Osteoblast (primary cell): Measurements from ENCODE around the gene PER2. TPM values are rescaled to one million over a fixed set of nuclear protein-coding genes. Genes with fewer than 3 reads are reported as not detected.

Source experiments
- DNase-seq: peaks from one replicate; pipeline ENCODE4 v3.0.0; 2011; ENCODE audit warnings: low spot score, mixed read lengths; ENCODE audit not compliant: insufficient read length; ENCODE audit errors: missing footprints
- H2AFZ ChIP-seq: 2 replicates; pipeline ENCODE4 v1.6.0; 2011; ENCODE audit warnings: mild to moderate bottlenecking, low read length
- H3K27ac ChIP-seq: 2 replicates; pipeline ENCODE4 v1.5.1; 2011; ENCODE audit warnings: mild to moderate bottlenecking, low read depth, low read length, moderate library complexity
- H3K27me3 ChIP-seq: 2 replicates; pipeline ENCODE4 v1.6.0; 2012; ENCODE audit warnings: mild to moderate bottlenecking, control low read depth, inconsistent platforms, low read length, moderate library complexity; ENCODE audit not compliant: insufficient read depth
- H3K36me3 ChIP-seq: 2 replicates; pipeline ENCODE4 v1.5.1; 2011; ENCODE audit warnings: mild to moderate bottlenecking, low read length, control low read depth, moderate library complexity; ENCODE audit not compliant: insufficient read depth
- H3K4me1 ChIP-seq: 2 replicates; pipeline ENCODE4 v1.5.1; 2011; ENCODE audit warnings: mild to moderate bottlenecking, low read length, control low read depth, moderate library complexity; ENCODE audit not compliant: insufficient read depth
- H3K4me2 ChIP-seq: 2 replicates; pipeline ENCODE4 v1.6.0; 2011; ENCODE audit warnings: mild to moderate bottlenecking, low read length; ENCODE audit not compliant: insufficient read depth
- H3K4me3 ChIP-seq: fragments of 200-600 bp; sonication (generic); 3 replicates; pipeline ENCODE4 v1.5.1; 2012; ENCODE audit warnings: mild to moderate bottlenecking, low read length, inconsistent platforms; ENCODE audit not compliant: insufficient read depth
- H3K79me2 ChIP-seq: 2 replicates; pipeline ENCODE4 v1.6.0; 2012; ENCODE audit warnings: mild to moderate bottlenecking, low read length, control low read depth, inconsistent platforms; ENCODE audit not compliant: insufficient read depth
- H3K9me3 ChIP-seq: 2 replicates; pipeline ENCODE4 v1.5.1; 2011; ENCODE audit warnings: low read depth, low read length, control low read depth
- H4K20me1 ChIP-seq: 2 replicates; pipeline ENCODE4 v1.6.0; 2012; ENCODE audit warnings: mild to moderate bottlenecking, low read length, control low read depth; ENCODE audit not compliant: insufficient read depth
- CTCF ChIP-seq: IDR thresholded peaks from 2 replicates; pipeline ENCODE4 v1.5.1; 2011; ENCODE audit warnings: mild to moderate bottlenecking, low read depth, low read length, moderate library complexity; ENCODE audit errors: extremely low read depth
- total RNA-seq: library from RNA; depleted of rRNA; stranded (reverse); fragments of >200 nt; gene quantifications from 2 replicates; pipeline ENCODE4 v1.2.3, GENCODE V29; 2012

The PER2 gene
- total RNA-seq, 1 donor = 9.4 TPM

- Histone ChIP-seq H3K4me1 (peaks cover 40% of the 10 kb centered on the region), H3K9me3 (no peaks in the 10 kb centered on the region), H3K36me3 (no peaks in the 10 kb centered on the region), H3K4me2 (peak overlapping the region; percentile 92), H3K27me3 (peaks cover 2% of the 10 kb centered on the region), H2AFZ (peak overlapping the region; percentile 72), H3K27ac (peak overlapping the region; percentile 99), H3K4me3 (peak overlapping the region; percentile 88), H3K79me2 (peaks cover 12% of the 10 kb centered on the region), H4K20me1 (no peaks in the 10 kb centered on the region)
- TF ChIP-seq CTCF = no peak
- DNase-seq = no peak
Measured at GRCh38 chr2:238289574-238289973, 1.2 kb upstream of the PER2 start.

GRCh38 chr2:238288650-238289573 lies 502 bp upstream of the PER2 start:
- H3K4me2 ChIP-seq = peak overlapping the region; percentile 92
- H3K4me3 ChIP-seq = peak overlapping the region; percentile 88
- DNase-seq = peak; percentile 99
- peaks cover 15% of the 10 kb centered on the region for H3K79me2 ChIP-seq
- H2AFZ ChIP-seq = peak overlapping the region; percentile 72
- H3K27ac ChIP-seq = peak overlapping the region; percentile 99
- no peaks in the 10 kb centered on the region for H3K27me3 ChIP-seq
- TF ChIP-seq CTCF = peak; percentile 28
- no peaks in the 10 kb centered on the region for H3K36me3 ChIP-seq
- no peaks in the 10 kb centered on the region for H3K9me3 ChIP-seq
- H4K20me1 ChIP-seq = no peaks in the 10 kb centered on the region
- peaks cover 40% of the 10 kb centered on the region for H3K4me1 ChIP-seq

GRCh38 chr2:238286987-238287736 lies 1.2 kb downstream of the PER2 start:
- no peaks in the 10 kb centered on the region for H3K27me3 ChIP-seq
- no peak for DNase-seq
- H3K27ac ChIP-seq = peak overlapping the region; percentile 99
- peak overlapping the region; percentile 87 for H3K4me2 ChIP-seq
- H2AFZ ChIP-seq = no peak overlapping the region
- H3K9me3 ChIP-seq = no peaks in the 10 kb centered on the region
- peaks cover 40% of the 10 kb centered on the region for H3K4me1 ChIP-seq
- H3K36me3 ChIP-seq = no peaks in the 10 kb centered on the region
- no peaks in the 10 kb centered on the region for H4K20me1 ChIP-seq
- peak overlapping the region; percentile 88 for H3K4me3 ChIP-seq
- TF ChIP-seq CTCF = no peak
- H3K79me2 ChIP-seq = peaks cover 22% of the 10 kb centered on the region

- peaks cover 40% of the 10 kb centered on the region for H3K4me1 ChIP-seq
- H3K4me2 ChIP-seq = peak overlapping the region; percentile 87
- DNase-seq = peak; percentile 95
- no peaks in the 10 kb centered on the region for H4K20me1 ChIP-seq
- H3K36me3 ChIP-seq = no peaks in the 10 kb centered on the region
- no peaks in the 10 kb centered on the region for H3K27me3 ChIP-seq
- TF ChIP-seq CTCF = no peak
- H3K27ac ChIP-seq = peak overlapping the region; percentile 99
- H3K79me2 ChIP-seq = peaks cover 22% of the 10 kb centered on the region
- peak overlapping the region; percentile 88 for H3K4me3 ChIP-seq
- no peak overlapping the region for H2AFZ ChIP-seq
- no peaks in the 10 kb centered on the region for H3K9me3 ChIP-seq
Measured at GRCh38 chr2:238286551-238286950, 1.9 kb downstream of the PER2 start.
